NCI-H446 treated with DMSO at 0.1 percent for 48 hours (cell line): ENCODE data around the gene PXMP2.

ENCODE experiments used
- DNase-seq: peaks from one replicate; lab custom pipeline; 2025; lab: John Stamatoyannopoulos, UW

PXMP2 gene

DNA sequence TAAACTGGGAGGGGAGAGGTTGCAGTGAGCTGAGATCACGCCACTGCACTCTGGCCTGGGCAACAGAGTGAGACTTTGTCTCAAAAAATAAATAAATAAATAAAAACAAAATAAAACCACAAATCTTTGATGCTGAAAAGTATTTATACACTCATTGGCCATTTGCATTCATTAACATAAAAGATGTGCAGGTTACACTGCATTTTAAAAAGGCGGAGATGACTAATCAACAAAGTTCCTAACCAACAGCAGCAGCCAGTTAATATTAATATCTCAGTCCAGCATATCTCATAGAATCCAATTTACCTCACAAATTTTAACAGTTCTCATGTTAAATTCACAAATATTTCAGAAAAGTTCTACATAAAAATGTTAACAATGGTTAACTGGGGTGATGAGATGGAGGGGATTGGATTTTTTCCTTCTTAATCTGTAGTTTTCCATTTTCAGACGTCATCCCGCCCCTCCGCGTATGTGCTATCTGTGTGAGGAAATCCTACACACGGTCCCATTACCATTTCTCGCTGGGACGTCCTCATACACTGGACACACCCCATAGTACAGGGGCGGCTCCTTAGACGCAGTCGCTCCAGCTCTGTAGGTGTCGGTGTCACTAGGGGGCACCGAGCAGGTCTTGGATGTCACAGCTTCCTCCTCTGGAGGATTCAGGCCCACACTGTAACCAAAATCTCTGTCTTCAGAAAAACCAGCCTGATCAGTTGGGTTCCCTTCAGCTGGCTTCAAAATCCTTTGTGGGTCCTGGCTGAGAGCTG lies 67.0 kb downstream of the PXMP2 start:
- DNase-seq, result no peak
